Mucosa of stomach (tissue), 1 donor: ENCODE data around the gene SCARB1.
"Not testable (repeated sequence)": the region's sequence is repeated elsewhere in the genome, so short reads cannot be mapped to it uniquely, and the experiment has no call there.

Experiments used
- H3K27me3 ChIP-seq: one replicate; pipeline ENCODE4 v1.7.0; 2013; ENCODE audit warnings: mild to moderate bottlenecking, low read length; ENCODE audit not compliant: control insufficient read depth, insufficient read depth
- H3K36me3 ChIP-seq: one replicate; pipeline ENCODE4 v1.7.0; 2013; ENCODE audit warnings: low read length; ENCODE audit not compliant: control insufficient read depth, insufficient read depth
- H3K4me1 ChIP-seq: one replicate; pipeline ENCODE4 v1.7.0; 2013; ENCODE audit warnings: mild to moderate bottlenecking, low read length; ENCODE audit not compliant: control insufficient read depth, insufficient read depth
- H3K4me3 ChIP-seq: one replicate; pipeline ENCODE4 v1.7.0; 2013; ENCODE audit warnings: low read length
- H3K9ac ChIP-seq: one replicate; pipeline ENCODE4 v1.7.0; 2013; ENCODE audit warnings: mild to moderate bottlenecking, low read length, moderate library complexity
- H3K9me3 ChIP-seq: one replicate; pipeline ENCODE4 v1.7.0; 2013; ENCODE audit warnings: mild to moderate bottlenecking, low read length, moderate library complexity; ENCODE audit not compliant: control insufficient read depth
- donor health status: Pancreatic carcinoma.

Gene SCARB1, protein sequence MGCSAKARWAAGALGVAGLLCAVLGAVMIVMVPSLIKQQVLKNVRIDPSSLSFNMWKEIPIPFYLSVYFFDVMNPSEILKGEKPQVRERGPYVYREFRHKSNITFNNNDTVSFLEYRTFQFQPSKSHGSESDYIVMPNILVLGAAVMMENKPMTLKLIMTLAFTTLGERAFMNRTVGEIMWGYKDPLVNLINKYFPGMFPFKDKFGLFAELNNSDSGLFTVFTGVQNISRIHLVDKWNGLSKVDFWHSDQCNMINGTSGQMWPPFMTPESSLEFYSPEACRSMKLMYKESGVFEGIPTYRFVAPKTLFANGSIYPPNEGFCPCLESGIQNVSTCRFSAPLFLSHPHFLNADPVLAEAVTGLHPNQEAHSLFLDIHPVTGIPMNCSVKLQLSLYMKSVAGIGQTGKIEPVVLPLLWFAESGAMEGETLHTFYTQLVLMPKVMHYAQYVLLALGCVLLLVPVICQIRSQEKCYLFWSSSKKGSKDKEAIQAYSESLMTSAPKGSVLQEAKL

GRCh38 chr12:124863416-124864325, at the start of gene SCARB1:
TSS of gene SCARB1 (minus strand) at chr12:124863864. CDS start at chr12:124863720, 144 bp downstream.
- Histone ChIP-seq H3K9me3 (no peaks in the 10 kb centered on the region), H3K4me1 (peaks cover 26% of the 10 kb centered on the region), H3K27me3 (no peaks in the 10 kb centered on the region), H3K9ac (peak within 1 kb of the TSS; percentile 67), H3K4me3 (peak within 1 kb of the TSS; percentile 54), H3K36me3 (no peaks in the 10 kb centered on the region)

DNA sequence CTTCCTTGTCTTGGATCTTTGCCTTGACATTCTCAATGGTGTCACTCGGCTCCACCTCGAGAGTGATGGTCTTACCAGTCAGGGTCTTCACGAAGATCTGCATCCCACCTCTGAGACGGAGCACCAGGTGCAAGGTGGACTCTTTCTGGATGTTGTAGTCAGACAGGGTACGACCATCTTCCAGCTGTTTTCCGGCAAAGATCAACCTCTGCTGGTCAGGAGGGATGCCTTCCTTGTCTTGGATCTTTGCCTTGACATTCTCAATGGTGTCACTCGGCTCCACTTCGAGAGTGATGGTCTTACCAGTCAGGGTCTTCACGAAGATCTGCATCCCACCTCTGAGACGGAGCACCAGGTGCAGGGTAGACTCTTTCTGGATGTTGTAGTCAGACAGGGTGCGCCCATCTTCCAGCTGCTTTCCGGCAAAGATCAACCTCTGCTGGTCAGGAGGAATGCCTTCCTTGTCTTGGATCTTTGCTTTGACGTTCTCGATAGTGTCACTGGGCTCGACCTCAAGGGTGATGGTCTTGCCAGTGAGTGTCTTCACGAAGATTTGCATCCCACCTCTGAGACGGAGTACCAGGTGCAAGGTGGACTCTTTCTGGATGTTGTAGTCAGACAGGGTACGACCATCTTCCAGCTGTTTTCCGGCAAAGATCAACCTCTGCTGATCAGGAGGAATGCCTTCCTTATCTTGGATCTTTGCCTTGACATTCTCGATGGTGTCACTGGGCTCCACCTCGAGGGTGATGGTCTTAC, 49.0 kb upstream of the SCARB1 start:
- peaks cover 11% of the 10 kb centered on the region for H3K36me3 ChIP-seq
- peaks cover 39% of the 10 kb centered on the region for H3K4me1 ChIP-seq
- not testable (repeated sequence) for H3K9me3 ChIP-seq, H3K27me3 ChIP-seq
- peak overlapping the region; percentile 22 for H3K9ac ChIP-seq
- H3K4me3 ChIP-seq, result peak overlapping the region; percentile 91

DNA sequence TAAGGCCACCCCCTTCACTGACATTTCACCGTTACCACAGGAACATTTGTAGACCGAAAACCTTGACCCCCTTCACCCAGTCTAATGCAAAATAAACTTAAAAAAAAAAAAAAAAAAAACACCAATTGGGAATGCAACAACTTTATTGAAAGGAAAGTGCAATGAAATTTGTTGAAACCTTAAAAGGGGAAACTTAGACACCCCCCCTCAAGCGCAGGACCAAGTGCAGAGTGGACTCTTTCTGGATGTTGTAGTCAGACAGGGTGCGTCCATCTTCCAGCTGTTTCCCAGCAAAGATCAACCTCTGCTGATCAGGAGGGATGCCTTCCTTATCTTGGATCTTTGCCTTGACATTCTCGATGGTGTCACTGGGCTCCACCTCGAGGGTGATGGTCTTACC, 47.9 kb upstream of the SCARB1 start:
- not testable (repeated sequence) for H3K4me3 ChIP-seq, H3K27me3 ChIP-seq, H3K9me3 ChIP-seq
- peaks cover 11% of the 10 kb centered on the region for H3K36me3 ChIP-seq
- peaks cover 34% of the 10 kb centered on the region for H3K4me1 ChIP-seq
- peak overlapping the region; percentile 7 for H3K9ac ChIP-seq

GRCh38 chr12:124910561-124911478, 47.2 kb upstream of the SCARB1 start:
- peak overlapping the region; percentile 7 for H3K9ac ChIP-seq
- H3K9me3 ChIP-seq, result no peaks in the 10 kb centered on the region
- peaks cover 11% of the 10 kb centered on the region for H3K36me3 ChIP-seq
- H3K27me3 ChIP-seq, result no peaks in the 10 kb centered on the region
- peaks cover 30% of the 10 kb centered on the region for H3K4me1 ChIP-seq
- H3K4me3 ChIP-seq, result no peak overlapping the region

- H3K9ac ChIP-seq, result no peak overlapping the region
- H3K9me3 ChIP-seq, result no peaks in the 10 kb centered on the region
- no peaks in the 10 kb centered on the region for H3K27me3 ChIP-seq
- peaks cover 11% of the 10 kb centered on the region for H3K36me3 ChIP-seq
- H3K4me3 ChIP-seq, result no peak overlapping the region
- peaks cover 27% of the 10 kb centered on the region for H3K4me1 ChIP-seq
Observed at GRCh38 chr12:124909831-124910560, 46.3 kb upstream of the SCARB1 start.

DNA sequence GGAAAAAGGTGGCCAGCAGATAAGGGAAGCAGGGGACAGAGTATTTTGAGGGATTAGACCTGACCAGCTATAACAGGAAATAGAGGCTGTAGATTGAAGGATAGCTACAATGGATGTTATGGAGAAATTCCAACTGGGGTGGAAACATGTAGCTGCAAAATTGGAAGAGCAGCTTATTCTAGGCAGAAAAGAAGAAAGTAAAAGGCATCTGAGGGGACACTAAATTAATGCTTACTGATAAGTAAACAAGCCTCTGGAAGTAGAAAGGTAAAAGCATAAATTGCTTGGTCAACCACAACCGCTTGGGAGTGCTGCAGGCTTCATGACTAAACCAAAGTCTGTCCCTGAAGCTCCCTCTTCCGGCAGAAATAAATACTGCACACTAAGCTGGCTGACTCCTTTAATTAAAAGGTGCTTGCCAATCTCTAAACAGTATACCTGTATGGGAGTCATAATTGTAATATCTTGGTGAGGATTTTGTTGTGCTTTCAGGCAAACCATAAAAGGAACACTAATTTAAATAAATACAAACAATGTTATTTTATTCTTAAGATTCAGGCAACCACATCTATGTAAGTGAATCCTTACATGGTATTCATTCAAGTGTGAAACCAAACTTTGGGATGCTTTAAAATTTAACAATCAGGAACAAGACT, 43.1 kb upstream of the SCARB1 start:
- no peaks in the 10 kb centered on the region for H3K27me3 ChIP-seq
- H3K9ac ChIP-seq, result no peak overlapping the region

DNA sequence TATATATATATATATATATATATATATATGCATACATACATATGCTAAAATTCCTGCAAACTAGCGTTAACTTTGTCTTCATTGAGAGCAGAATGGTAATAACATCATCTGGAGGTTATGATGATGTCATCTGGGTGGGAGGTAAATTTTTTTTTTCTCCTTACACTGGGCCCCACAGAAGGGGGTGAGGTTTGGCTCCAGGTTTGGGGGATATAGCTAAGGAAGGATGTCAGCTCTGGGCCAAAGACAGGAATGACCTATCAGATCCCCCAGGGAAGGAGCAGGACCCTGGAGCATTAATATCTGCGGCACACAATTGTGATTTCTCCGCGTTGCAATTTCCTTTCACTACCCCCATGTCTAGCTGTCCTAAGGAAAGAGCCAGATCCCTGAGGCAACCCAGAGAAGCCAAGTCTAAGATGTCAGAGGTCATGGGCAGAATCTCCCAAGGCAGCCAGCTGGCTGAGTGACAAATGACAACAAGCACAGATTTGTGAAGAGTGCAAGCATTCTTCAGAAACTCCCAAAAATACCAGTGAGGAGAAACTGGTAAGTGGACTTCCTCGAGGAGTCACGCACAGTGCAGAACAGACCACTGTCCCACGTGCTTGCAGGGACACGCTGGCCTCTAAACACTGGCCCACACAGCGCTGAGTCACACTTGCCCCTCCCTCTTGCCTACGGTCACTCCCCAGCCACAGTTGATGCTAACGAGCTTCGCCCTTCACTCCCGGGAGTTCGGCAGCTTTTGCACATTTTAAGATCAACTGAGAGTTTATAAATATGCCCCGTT, 40.8 kb upstream of the SCARB1 start:
- no peaks in the 10 kb centered on the region for H3K36me3 ChIP-seq
- H3K9ac ChIP-seq, result peak overlapping the region; percentile 18
- peaks cover 15% of the 10 kb centered on the region for H3K4me1 ChIP-seq
- H3K27me3 ChIP-seq, result no peaks in the 10 kb centered on the region
- no peaks in the 10 kb centered on the region for H3K9me3 ChIP-seq
- H3K4me3 ChIP-seq, result no peak overlapping the region

More for the DNA sequence above, 43.1 kb upstream of the SCARB1 start:
- no peaks in the 10 kb centered on the region for H3K9me3 ChIP-seq
- H3K36me3 ChIP-seq, result peaks cover 6% of the 10 kb centered on the region
- no peak overlapping the region for H3K4me3 ChIP-seq
- H3K4me1 ChIP-seq, result peaks cover 34% of the 10 kb centered on the region

DNA sequence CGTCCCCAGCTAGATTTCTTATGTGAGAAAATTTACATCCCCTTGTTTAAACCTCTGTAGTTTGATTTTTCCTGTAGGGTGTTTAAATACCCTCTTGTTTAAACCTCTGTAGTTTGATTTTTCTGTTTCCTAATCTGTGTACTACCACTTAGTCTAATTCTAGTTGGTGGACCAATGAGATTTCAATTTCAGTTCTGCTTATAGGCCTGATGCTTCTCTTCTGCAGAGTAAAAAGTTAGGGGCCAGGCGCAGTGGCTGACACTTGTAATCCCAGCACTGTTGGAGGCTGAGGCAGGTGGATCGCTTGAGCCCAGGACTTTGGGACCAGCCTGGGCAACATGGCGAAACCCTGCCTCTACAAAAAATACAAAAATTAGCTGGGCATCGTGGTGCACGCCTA, 39.3 kb upstream of the SCARB1 start:
- Histone ChIP-seq H3K36me3 (no peaks in the 10 kb centered on the region), H3K4me3 (no peak overlapping the region), H3K27me3 (no peaks in the 10 kb centered on the region), H3K9ac (no peak overlapping the region), H3K9me3 (no peaks in the 10 kb centered on the region), H3K4me1 (peaks cover 14% of the 10 kb centered on the region)

- Histone ChIP-seq H3K9ac (no peak overlapping the region), H3K9me3 (no peaks in the 10 kb centered on the region), H3K27me3 (no peaks in the 10 kb centered on the region), H3K36me3 (no peaks in the 10 kb centered on the region), H3K4me1 (peaks cover 10% of the 10 kb centered on the region), H3K4me3 (no peak overlapping the region)
Observed at GRCh38 chr12:124901003-124901402, 37.3 kb upstream of the SCARB1 start.
